DOHH2 (cell line): ENCODE results near the gene SLC7A11.

ENCODE experiments used
- EZH2phosphoT487 ChIP-seq: fragments of 200-600 bp; sonication (generic); IDR thresholded peaks from 2 replicates; pipeline ENCODE4 v1.6.1; 2017; ENCODE audit warnings: borderline replicate concordance, mild to moderate bottlenecking, antibody characterized with exemption, low read length, moderate library complexity, mixed read lengths
- TF ChIP-seq, protein P1 (sequence below): fragments of 200-600 bp; sonication (generic); IDR thresholded peaks from one replicate; pipeline ENCODE4 v1.5.1; 2014; ENCODE audit warnings: antibody characterized with exemption, mild to moderate bottlenecking, low read depth, low read length; ENCODE audit not compliant: poor library complexity, severe bottlenecking

DNA sequence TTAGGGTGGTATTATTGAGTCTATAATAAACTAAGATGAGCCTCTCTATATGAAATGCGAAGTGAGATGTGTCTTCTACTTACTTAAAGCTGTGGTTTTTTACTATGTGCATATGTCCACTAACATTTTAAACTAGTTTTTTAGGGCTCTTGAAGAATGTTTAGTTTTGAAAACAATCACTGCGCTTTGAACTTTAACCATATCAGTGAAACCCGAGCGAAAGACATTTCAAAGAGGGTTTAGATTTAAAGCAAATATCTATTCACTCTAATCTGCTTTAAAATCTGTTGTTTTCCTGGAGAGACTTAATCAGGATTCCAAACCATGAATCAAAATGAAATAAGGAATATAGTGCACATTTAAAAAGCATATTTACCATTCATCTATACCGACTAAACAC is 24.8 kb upstream of the SLC7A11 start:
- TF ChIP-seq, protein P1, sequence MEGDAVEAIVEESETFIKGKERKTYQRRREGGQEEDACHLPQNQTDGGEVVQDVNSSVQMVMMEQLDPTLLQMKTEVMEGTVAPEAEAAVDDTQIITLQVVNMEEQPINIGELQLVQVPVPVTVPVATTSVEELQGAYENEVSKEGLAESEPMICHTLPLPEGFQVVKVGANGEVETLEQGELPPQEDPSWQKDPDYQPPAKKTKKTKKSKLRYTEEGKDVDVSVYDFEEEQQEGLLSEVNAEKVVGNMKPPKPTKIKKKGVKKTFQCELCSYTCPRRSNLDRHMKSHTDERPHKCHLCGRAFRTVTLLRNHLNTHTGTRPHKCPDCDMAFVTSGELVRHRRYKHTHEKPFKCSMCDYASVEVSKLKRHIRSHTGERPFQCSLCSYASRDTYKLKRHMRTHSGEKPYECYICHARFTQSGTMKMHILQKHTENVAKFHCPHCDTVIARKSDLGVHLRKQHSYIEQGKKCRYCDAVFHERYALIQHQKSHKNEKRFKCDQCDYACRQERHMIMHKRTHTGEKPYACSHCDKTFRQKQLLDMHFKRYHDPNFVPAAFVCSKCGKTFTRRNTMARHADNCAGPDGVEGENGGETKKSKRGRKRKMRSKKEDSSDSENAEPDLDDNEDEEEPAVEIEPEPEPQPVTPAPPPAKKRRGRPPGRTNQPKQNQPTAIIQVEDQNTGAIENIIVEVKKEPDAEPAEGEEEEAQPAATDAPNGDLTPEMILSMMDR: no peak
- TF ChIP-seq EZH2phosphoT487: no peak
